Chondrocyte (in vitro differentiated cells): ENCODE data around the gene PDLIM5. TPM values are rescaled to one million over a fixed set of nuclear protein-coding genes. Genes with fewer than 3 reads are reported as not detected.

Experiments used
- DNase-seq: peaks from one replicate; pipeline ENCODE4 v3.0.0; 2021; ENCODE audit warnings: mixed read lengths, low spot score
- H3K27ac Mint-ChIP-seq: one replicate; pipeline ENCODE4 v1.8.0; 2021; ENCODE audit warnings: mild to moderate bottlenecking, moderate library complexity, mixed read lengths; ENCODE audit not compliant: unreplicated experiment
- H3K27me3 Mint-ChIP-seq: 2 replicates; pipeline ENCODE4 v1.8.0; 2021; ENCODE audit warnings: low read depth, mixed read lengths
- H3K36me3 Mint-ChIP-seq: 2 replicates; pipeline ENCODE4 v1.8.0; 2021; ENCODE audit warnings: low read depth, mixed read lengths
- H3K4me1 Mint-ChIP-seq: 2 replicates; pipeline ENCODE4 v1.8.0; 2021; ENCODE audit warnings: low read depth, mild to moderate bottlenecking, mixed read lengths
- H3K4me3 Mint-ChIP-seq: one replicate; pipeline ENCODE4 v1.8.0; 2021; ENCODE audit warnings: mild to moderate bottlenecking, moderate library complexity, mixed read lengths; ENCODE audit not compliant: unreplicated experiment
- H3K9me3 Mint-ChIP-seq: 2 replicates; pipeline ENCODE4 v1.8.0; 2021; ENCODE audit warnings: low read depth, mixed read lengths
- total RNA-seq: library from RNA; stranded (reverse); gene quantifications from 3 replicates; pipeline ENCODE4 v1.2.1, GENCODE V29; 2021
- TF ChIP-seq, protein P1 (sequence below): fragments of 200-600 bp; sonication (generic); IDR thresholded peaks from 2 replicates; pipeline ENCODE4 v1.5.0; 2021; ENCODE audit warnings: antibody characterized with exemption, mild to moderate bottlenecking, moderate library complexity

Gene PDLIM5
- total RNA-seq, 1 donor from 2014 or later, result 329 TPM

GRCh38 chr4:94497690-94498089, 45.9 kb downstream of the PDLIM5 start:
- peaks cover 33% of the 10 kb centered on the region for H3K4me1 Mint-ChIP-seq
- H3K27me3 Mint-ChIP-seq, result no peaks in the 10 kb centered on the region
- no peaks in the 10 kb centered on the region for H3K9me3 Mint-ChIP-seq
- H3K27ac Mint-ChIP-seq, result peak overlapping the region; percentile 2
- TF ChIP-seq, protein P1, sequence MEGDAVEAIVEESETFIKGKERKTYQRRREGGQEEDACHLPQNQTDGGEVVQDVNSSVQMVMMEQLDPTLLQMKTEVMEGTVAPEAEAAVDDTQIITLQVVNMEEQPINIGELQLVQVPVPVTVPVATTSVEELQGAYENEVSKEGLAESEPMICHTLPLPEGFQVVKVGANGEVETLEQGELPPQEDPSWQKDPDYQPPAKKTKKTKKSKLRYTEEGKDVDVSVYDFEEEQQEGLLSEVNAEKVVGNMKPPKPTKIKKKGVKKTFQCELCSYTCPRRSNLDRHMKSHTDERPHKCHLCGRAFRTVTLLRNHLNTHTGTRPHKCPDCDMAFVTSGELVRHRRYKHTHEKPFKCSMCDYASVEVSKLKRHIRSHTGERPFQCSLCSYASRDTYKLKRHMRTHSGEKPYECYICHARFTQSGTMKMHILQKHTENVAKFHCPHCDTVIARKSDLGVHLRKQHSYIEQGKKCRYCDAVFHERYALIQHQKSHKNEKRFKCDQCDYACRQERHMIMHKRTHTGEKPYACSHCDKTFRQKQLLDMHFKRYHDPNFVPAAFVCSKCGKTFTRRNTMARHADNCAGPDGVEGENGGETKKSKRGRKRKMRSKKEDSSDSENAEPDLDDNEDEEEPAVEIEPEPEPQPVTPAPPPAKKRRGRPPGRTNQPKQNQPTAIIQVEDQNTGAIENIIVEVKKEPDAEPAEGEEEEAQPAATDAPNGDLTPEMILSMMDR, result no peak
- DNase-seq, result no peak
- H3K4me3 Mint-ChIP-seq, result no peak overlapping the region
- H3K36me3 Mint-ChIP-seq, result peaks cover 7% of the 10 kb centered on the region

- H3K4me1 Mint-ChIP-seq, result peaks cover 35% of the 10 kb centered on the region
- no peak for DNase-seq
- no peak overlapping the region for H3K4me3 Mint-ChIP-seq
- no peaks in the 10 kb centered on the region for H3K27me3 Mint-ChIP-seq
- H3K27ac Mint-ChIP-seq, result no peak overlapping the region
- H3K9me3 Mint-ChIP-seq, result no peaks in the 10 kb centered on the region
- peaks cover 7% of the 10 kb centered on the region for H3K36me3 Mint-ChIP-seq
- TF ChIP-seq, protein P1, result no peak
These were observed 46.8 kb downstream of the PDLIM5 start for GRCh38 chr4:94498502-94498901.

GRCh38 chr4:94500685-94501084, 48.9 kb downstream of the PDLIM5 start:
- no peak for DNase-seq
- Mint-ChIP-seq H3K4me1 (peaks cover 47% of the 10 kb centered on the region), H3K27me3 (no peaks in the 10 kb centered on the region), H3K9me3 (no peaks in the 10 kb centered on the region), H3K27ac (peak overlapping the region; percentile 49), H3K4me3 (no peak overlapping the region), H3K36me3 (peaks cover 5% of the 10 kb centered on the region)
- TF ChIP-seq, protein P1, result no peak

- no peak overlapping the region for H3K4me3 Mint-ChIP-seq
- TF ChIP-seq, protein P1, result no peak
- peaks cover 75% of the 10 kb centered on the region for H3K4me1 Mint-ChIP-seq
- H3K9me3 Mint-ChIP-seq, result no peaks in the 10 kb centered on the region
- no peak for DNase-seq
- peaks cover 5% of the 10 kb centered on the region for H3K36me3 Mint-ChIP-seq
- no peaks in the 10 kb centered on the region for H3K27me3 Mint-ChIP-seq
- peak overlapping the region; percentile 58 for H3K27ac Mint-ChIP-seq
These were observed 52.8 kb downstream of the PDLIM5 start for GRCh38 chr4:94504545-94504944.

GRCh38 chr4:94506822-94507221, 55.1 kb downstream of the PDLIM5 start:
- TF ChIP-seq, protein P1, result no peak
- peaks cover 11% of the 10 kb centered on the region for H3K36me3 Mint-ChIP-seq
- no peaks in the 10 kb centered on the region for H3K27me3 Mint-ChIP-seq
- H3K27ac Mint-ChIP-seq, result peak overlapping the region; percentile 13
- H3K9me3 Mint-ChIP-seq, result no peaks in the 10 kb centered on the region
- H3K4me1 Mint-ChIP-seq, result peaks cover 80% of the 10 kb centered on the region
- no peak for DNase-seq
- H3K4me3 Mint-ChIP-seq, result no peak overlapping the region
